H1 (cell line): ENCODE results near the gene NAV2. TPM values are rescaled to one million over a fixed set of nuclear protein-coding genes. Genes with fewer than 3 reads are reported as not detected.

ENCODE experiments used
- CTCF ChIA-PET: fragments of 300-600 bp; sonication (Branson Sonifier 250); formaldehyde crosslinking; loops from one replicate; lab custom pipeline; 2021; ENCODE audit not compliant: partially characterized antibody; lab: Charles Lee
- POLR2A ChIA-PET: fragments of 300-600 bp; sonication (Branson Sonifier 250); formaldehyde crosslinking; loops from one replicate; lab custom pipeline; 2021; ENCODE audit warnings: inconsistent platforms; ENCODE audit not compliant: partially characterized antibody; lab: Charles Lee
- DNase-seq, 2 experiments: peaks; one replicate each; pipeline versions ENCODE4 v3.0.0 to v3.0.0-alpha.2; 2010 to 2022; ENCODE audit warnings: low spot score in 2 of 2, low read depth in 1 of 2, mixed read lengths in 1 of 2
- FAIRE-seq: peaks from 2 replicates; lab custom pipeline; 2011; peaks lifted over from hg19 to GRCh38; lab: Jason Lieb, UNC
- H2AFZ ChIP-seq: 2 replicates; pipeline ENCODE4 v1.8.1; 2012; ENCODE audit warnings: low read length, inconsistent platforms
- H2AK5ac ChIP-seq: 2 replicates; pipeline ENCODE4 v1.6.1; 2013; ENCODE audit warnings: low read depth, low read length
- H2BK120ac ChIP-seq: replicated peaks from 2 replicates; pipeline ENCODE3; 2013; ENCODE audit warnings: low read depth, low read length, inconsistent platforms
- H2BK12ac ChIP-seq: 2 replicates; pipeline ENCODE4 v1.6.1; 2013; ENCODE audit warnings: low read depth, low read length
- H2BK15ac ChIP-seq: 2 replicates; pipeline ENCODE4 v1.6.1; 2013; ENCODE audit warnings: low read length
- H2BK20ac ChIP-seq: 2 replicates; pipeline ENCODE4 v1.6.1; 2013; ENCODE audit warnings: low read length
- H2BK5ac ChIP-seq: 2 replicates; pipeline ENCODE4 v1.6.1; 2013; ENCODE audit warnings: low read depth, low read length
- H3K14ac ChIP-seq: 2 replicates; pipeline ENCODE4 v1.6.1; 2013; ENCODE audit warnings: inconsistent platforms; ENCODE audit not compliant: insufficient read length
- H3K18ac ChIP-seq: 2 replicates; pipeline ENCODE4 v1.6.1; 2013; ENCODE audit warnings: low read length; ENCODE audit errors: extremely low read depth
- H3K23ac ChIP-seq: 2 replicates; pipeline ENCODE4 v1.6.1; 2013; ENCODE audit warnings: inconsistent platforms; ENCODE audit not compliant: insufficient read length
- H3K23me2 ChIP-seq: 2 replicates; pipeline ENCODE4 v1.6.1; 2013; ENCODE audit warnings: low read depth, low read length
- H3K27ac ChIP-seq: 2 replicates; pipeline ENCODE4 v1.6.1; 2011; ENCODE audit warnings: low read depth, low read length, inconsistent platforms
- H3K27me3 ChIP-seq, 4 experiments: replicated peaks in 1 of 4; 1 replicate in 1 of 4; 2 replicates in 3 of 4; pipeline versions ENCODE4 v1.6.1 to v1.8.1; 2011 to 2013; ENCODE audit warnings: low read length in 3 of 4, mild to moderate bottlenecking in 3 of 4, inconsistent platforms in 2 of 4, mixed read lengths in 2 of 4, moderate library complexity in 1 of 4; ENCODE audit not compliant: control insufficient read depth in 3 of 4, insufficient read depth in 3 of 4; ENCODE audit errors: extremely low read depth in 1 of 4
- H3K36me3 ChIP-seq, 4 experiments: 2 replicates each; pipeline versions ENCODE4 v1.6.1 to v1.8.1; 2011 to 2013; ENCODE audit warnings: mild to moderate bottlenecking in 4 of 4, low read length in 3 of 4, moderate library complexity in 2 of 4, control low read depth in 1 of 4, inconsistent platforms in 1 of 4; ENCODE audit not compliant: insufficient read depth in 4 of 4, control insufficient read depth in 2 of 4
- H3K4ac ChIP-seq: replicated peaks from 2 replicates; pipeline ENCODE3; 2013; ENCODE audit warnings: low read length, low read depth, mixed read lengths, inconsistent platforms; ENCODE audit not compliant: insufficient read length
- H3K4me1 ChIP-seq, 4 experiments: replicated peaks in 1 of 4; 1 replicate in 1 of 4; 2 replicates in 3 of 4; pipeline versions ENCODE4 v1.6.1 to v1.8.1; 2011 to 2013; ENCODE audit warnings: low read length in 3 of 4, inconsistent platforms in 2 of 4, mixed read lengths in 1 of 4; ENCODE audit not compliant: insufficient read depth in 4 of 4, control insufficient read depth in 3 of 4
- H3K4me2 ChIP-seq, 2 experiments: 2 replicates each; pipeline versions ENCODE4 v1.6.1 to v1.8.1; 2011 to 2013; ENCODE audit warnings: low read depth in 2 of 2, low read length in 2 of 2, control low read depth in 1 of 2, inconsistent platforms in 1 of 2, mild to moderate bottlenecking in 1 of 2; ENCODE audit not compliant: insufficient read depth in 1 of 2
- H3K4me3 ChIP-seq, 4 experiments: fragments of 200-600, 300-600 bp in 1 of 4; sonication (generic), shearing (Covaris generic), sonication (Bioruptor Twin) in 1 of 4; 2 replicates each; pipeline versions ENCODE4 v1.5.1 to v1.8.1; 2011 to 2016; ENCODE audit warnings: low read length in 4 of 4, low read depth in 3 of 4, control low read depth in 2 of 4, inconsistent platforms in 2 of 4, mild to moderate bottlenecking in 2 of 4, mixed read lengths in 1 of 4, moderate library complexity in 1 of 4; ENCODE audit not compliant: insufficient read depth in 2 of 4; ENCODE audit errors: extremely low read depth in 1 of 4
- H3K56ac ChIP-seq: replicated peaks from 2 replicates; pipeline ENCODE3; 2013; ENCODE audit warnings: low read depth, mild to moderate bottlenecking, mixed read lengths, low read length, inconsistent platforms; ENCODE audit not compliant: insufficient read length
- H3K79me1 ChIP-seq: 2 replicates; pipeline ENCODE4 v1.6.1; 2013; ENCODE audit warnings: low read depth, low read length, control low read depth
- H3K79me2 ChIP-seq, 2 experiments: 2 replicates each; pipeline versions ENCODE4 v1.6.1 to v1.8.1; 2012 to 2013; ENCODE audit warnings: low read length in 2 of 2, mild to moderate bottlenecking in 2 of 2, inconsistent platforms in 1 of 2; ENCODE audit not compliant: insufficient read depth in 2 of 2, control insufficient read depth in 1 of 2
- H3K9ac ChIP-seq, 4 experiments: replicated peaks in 1 of 4; 1 replicate in 1 of 4; 2 replicates in 3 of 4; pipeline versions ENCODE4 v1.6.1 to v1.8.1; 2011 to 2013; ENCODE audit warnings: low read depth in 3 of 4, low read length in 3 of 4, control low read depth in 2 of 4, mild to moderate bottlenecking in 2 of 4, moderate library complexity in 2 of 4, inconsistent platforms in 1 of 4; ENCODE audit errors: extremely low read depth in 1 of 4
- H3K9me3 ChIP-seq, 2 experiments: 2 replicates each; pipeline versions ENCODE4 v1.6.1 to v1.8.1; 2012 to 2013; ENCODE audit warnings: mild to moderate bottlenecking in 2 of 2, moderate library complexity in 2 of 2, control low read depth in 1 of 2, inconsistent platforms in 1 of 2, low read depth in 1 of 2, low read length in 1 of 2, mixed read lengths in 1 of 2; ENCODE audit not compliant: insufficient read depth in 2 of 2
- H4K20me1 ChIP-seq, 2 experiments: replicated peaks in 1 of 2; 2 replicates each; pipeline versions ENCODE3 to v1.8.1; 2011 to 2013; ENCODE audit warnings: inconsistent platforms in 2 of 2, low read length in 2 of 2, mild to moderate bottlenecking in 1 of 2; ENCODE audit not compliant: insufficient read depth in 2 of 2, control insufficient read depth in 1 of 2
- H4K5ac ChIP-seq: 2 replicates; pipeline ENCODE4 v1.6.1; 2013; ENCODE audit warnings: low read length, low read depth, mixed read lengths, inconsistent platforms; ENCODE audit not compliant: insufficient read length
- H4K8ac ChIP-seq: 2 replicates; pipeline ENCODE4 v1.8.0; 2013; ENCODE audit warnings: mild to moderate bottlenecking, moderate library complexity, low read length, inconsistent platforms; ENCODE audit not compliant: insufficient read depth; ENCODE audit errors: extremely low read depth
- H4K91ac ChIP-seq: replicated peaks from 2 replicates; pipeline ENCODE3; 2013; ENCODE audit warnings: low read length, mixed read lengths, inconsistent platforms; ENCODE audit not compliant: insufficient read length
- CTCF ChIP-seq, 3 experiments: IDR thresholded peaks; 1 replicate in 2 of 3; 2 replicates in 1 of 3; pipeline versions ENCODE4 v1.5.1 to v1.6.1; 2011; ENCODE audit warnings: low read length in 3 of 3, mild to moderate bottlenecking in 3 of 3, inconsistent platforms in 2 of 3, low read depth in 1 of 3, moderate library complexity in 1 of 3; ENCODE audit not compliant: insufficient read depth in 1 of 3; ENCODE audit errors: control extremely low read depth in 1 of 3
- RFX5 ChIP-seq: IDR thresholded peaks from 2 replicates; pipeline ENCODE4 v1.6.1; 2011; ENCODE audit warnings: low read depth, low read length, improper control_type of control experiment, borderline replicate concordance
- WGBS, 2 experiments: shearing (Covaris generic) in 1 of 2; methylation state at CpG; one replicate each; pipeline versions ENCODE4 v1.1.6 to v1.1.7; 2013 to 2015; ENCODE audit warnings: low lambda C conversion rate in 2 of 2, mixed read lengths in 2 of 2, inconsistent platforms in 1 of 2, low coverage in 1 of 2, missing lambda C conversion rate in 1 of 2; ENCODE audit not compliant: insufficient replicate concordance in 2 of 2, insufficient coverage in 1 of 2, insufficient read length in 1 of 2; ENCODE audit errors: extremely low coverage in 1 of 2, missing lambda C conversion rate in 1 of 2; 5-methylcytosine and 5-hydroxymethylcytosine counted together
- polyA plus RNA-seq, 7 experiments: library from polyadenylated mRNA; depleted of rRNA in 3 of 7; stranded (reverse) in 5 of 7; unstranded in 2 of 7; fragments of >200 nt in 5 of 7; fragments of 200-250 nt in 2 of 7; gene quantifications; 1 replicate in 5 of 7; 2 replicates in 1 of 7; 4 replicates in 1 of 7; pipeline versions ENCODE4 v1.2.1 to v1.2.3, GENCODE V29; 2011 to 2013; ENCODE audit warnings: missing spikeins in 2 of 7, mixed read lengths in 2 of 7
- total RNA-seq: library from RNA; stranded (reverse); fragmentation: NEBNext Ultra II Directional; extraction: Animal tissue kit (Norgen Biotek cat#: 25700); gene quantifications from 2 replicates; pipeline ENCODE4 v1.2.1, GENCODE V29; 2021

The NAV2 gene
- total and polyA plus RNA-seq, 2 of the 8 experiments (the other 6 are each of a cell fraction or from before 2014, with no cell fraction given): 35.6 to 73.6 TPM

GRCh38 chr11:20066783-20067156 is 354.1 kb downstream of the NAV2 start:
- Histone ChIP-seq H3K14ac (no peak overlapping the region), H3K23ac (no peak overlapping the region), H3K18ac (peak overlapping the region; percentile 56), H3K9me3 (no peaks in the 10 kb centered on the region), H2BK120ac (no peak overlapping the region), H2BK5ac (no peak overlapping the region), H3K27ac (no peak overlapping the region), H3K4me3 (no peak overlapping the region), H2AFZ (no peak overlapping the region), H3K23me2 (no peaks in the 10 kb centered on the region), H3K56ac (no peak overlapping the region), H2AK5ac (peak overlapping the region; percentile 30; the same call in 1 of the 2 replicates), H3K36me3 (peaks cover 4 to 40% (median 31%) of the 10 kb centered on the region in 4 experiments; a peak in 6 of 8 replicates), H2BK12ac (0 out of 2 replicates have a peak overlapping the region, but pooled peaks have one; percentile 55), H4K5ac (no peak overlapping the region), H3K79me1 (no peaks in the 10 kb centered on the region), H2BK20ac (peak overlapping the region; percentile 83), H3K4me1 (peaks cover 0 to 16% (median 14%) of the 10 kb centered on the region in 4 experiments; a peak in 6 of 7 replicates), H4K20me1 (no peaks in the 10 kb centered on the region), H3K9ac (no peak overlapping the region), H3K4ac (no peak overlapping the region), H2BK15ac (no peak overlapping the region; the same call in 1 of the 2 replicates), H4K91ac (no peak overlapping the region), H4K8ac (no peak overlapping the region), H3K27me3 (no peaks in the 10 kb centered on the region), H3K4me2 (no peak overlapping the region), H3K79me2 (no peaks in the 10 kb centered on the region; a peak in 1 of 4 replicates)
- ChIA-PET POLR2A (interaction anchor here (1.5 kb wide), 1 partner anchor 39 kb away, joined by 4 read pairs; no protein-coding TSS in a partner anchor), CTCF (interaction anchor here (0.8 to 1.8 kb wide), 9 partner anchors 9 to 131 kb away, joined by 3 to 5 read pairs (median 4); no protein-coding TSS in a partner anchor)
- 94% methylated on average over 3 of the region's 3 CpGs; no CpG with 5 or more reads in 1 of the 2 experiments for WGBS, 2 experiments
- no peak for FAIRE-seq
- TF ChIP-seq RFX5: no peak
- peak; percentile 10 to 22 (median 14); a peak in 3 of 4 replicates for TF ChIP-seq CTCF (IDR thresholded peaks at IDR 0.05; ENCODE audit: control extremely low read depth in 1 of 3, insufficient read depth in 1 of 3, low read depth in 1 of 3, low read length in 3 of 3)
- no peak for DNase-seq
